ENCODE results near the gene POTEG. TPM values are rescaled to one million over a fixed set of nuclear protein-coding genes. Genes with fewer than 3 reads are reported as not detected.
"Not testable (repeated sequence)": the region's sequence is repeated elsewhere in the genome, so short reads cannot be mapped to it uniquely, and the experiment has no call there.

Gene POTEG
- total RNA-seq, 4 donors from 2014 or later = not detected

DNA sequence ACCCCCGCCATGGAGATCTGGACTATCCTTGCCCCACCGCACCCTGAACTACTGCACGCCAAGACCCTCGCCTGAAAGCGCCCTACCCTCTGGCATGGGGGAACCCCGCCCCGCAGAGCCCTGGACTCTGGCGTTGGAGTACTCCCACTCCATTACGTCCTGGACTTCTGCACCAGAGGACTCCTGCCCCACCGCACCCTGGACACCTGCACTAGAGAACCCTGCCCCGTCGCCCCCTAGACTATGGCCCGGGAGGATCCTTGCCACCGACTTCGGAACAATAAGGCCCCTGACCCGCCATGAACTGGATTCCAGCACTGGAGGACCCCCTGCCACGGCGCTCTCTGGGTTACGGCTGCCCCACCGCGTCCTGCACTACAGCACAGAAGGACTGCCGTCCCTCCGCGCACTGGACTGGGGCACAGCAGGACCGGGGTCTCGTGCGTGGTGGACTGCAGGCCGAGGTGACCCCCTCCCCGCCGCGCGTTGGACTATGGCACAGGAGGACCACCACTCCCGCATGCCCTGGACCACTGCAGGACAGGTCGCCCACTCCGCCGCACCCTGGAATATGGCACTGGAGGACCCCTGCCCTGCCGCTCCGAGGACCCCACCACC, 72.4 kb downstream of the POTEG start:
- H3K4me1 ChIP-seq; H3K27ac ChIP-seq; H3K4me3 ChIP-seq; H3K27me3 ChIP-seq; H3K9me3 ChIP-seq; H3K36me3 ChIP-seq; intact Hi-C loops (cut with DNase I; ENCODE audit: low total_unique reads); DNase-seq: not testable (repeated sequence)

DNA sequence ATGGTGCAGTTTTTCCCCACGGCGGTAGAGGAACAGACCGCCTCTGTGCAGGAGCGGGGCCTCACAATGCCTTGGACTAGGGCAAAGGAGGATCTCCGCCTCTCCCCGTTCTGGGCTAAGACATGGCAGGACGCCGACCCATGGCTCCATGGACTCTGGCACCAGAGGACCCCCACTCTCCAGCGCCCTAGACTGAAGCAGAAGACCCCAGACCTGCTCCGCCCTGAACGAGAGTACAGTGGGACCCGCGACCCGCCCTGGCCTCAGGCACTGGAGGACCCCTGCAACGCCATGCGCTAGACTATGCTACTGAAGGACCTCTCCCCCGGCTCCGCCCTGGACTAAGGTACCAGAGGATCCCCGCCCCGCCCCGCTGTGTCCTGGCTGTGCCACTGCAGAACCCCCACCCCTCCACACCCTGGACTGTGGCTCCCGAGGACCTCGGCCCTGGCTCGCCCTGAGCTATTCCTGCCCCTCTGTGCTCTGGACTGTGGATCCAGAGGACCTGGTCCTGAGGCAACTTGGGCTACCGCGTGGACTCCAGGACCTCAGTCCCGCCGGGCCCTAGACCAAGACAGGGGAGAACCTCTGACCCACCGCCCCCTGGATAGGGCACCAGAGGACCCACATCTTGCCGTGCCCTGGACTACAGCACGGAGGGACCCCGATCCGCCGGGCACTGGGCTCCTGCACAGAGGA, 73.1 kb downstream of the POTEG start:
- DNase-seq; H3K36me3 ChIP-seq; H3K4me1 ChIP-seq; H3K4me3 ChIP-seq; H3K27ac ChIP-seq; H3K27me3 ChIP-seq; H3K9me3 ChIP-seq; intact Hi-C loops (cut with DNase I; ENCODE audit: low total_unique reads): not testable (repeated sequence)

Small RNA genes within 50 kb of the gene (small RNA-seq; reads per million reads assigned to genes)
- gene RNU6-1268P = not detected

Measured in uterus (tissue), 4 donors.